PC-3 (cell line): ENCODE data around the gene HRH3. TPM values are rescaled to one million over a fixed set of nuclear protein-coding genes. Genes with fewer than 3 reads are reported as not detected.

Experiments
- ATAC-seq: fragments of 200-7000 bp; cut with Tn5 transposase; 2 replicates; pipeline ENCODE4 v1.9.1; 2020; ENCODE audit warnings: mild to moderate bottlenecking, moderate library complexity
- BruUV-seq: library from RNA; stranded (reverse); fragments of 400-500 nt; replicated peaks from 2 replicates; lab custom pipeline; 2021; lab: Mats Ljungman, UMichigan
- CTCF ChIA-PET: fragments of 300-600 bp; sonication (Branson Sonifier 250); formaldehyde crosslinking; loops from one replicate; lab custom pipeline; 2022; ENCODE audit warnings: antibody characterized with exemption; lab: Charles Lee
- POLR2A ChIA-PET: fragments of 300-600 bp; sonication (Branson Sonifier 250); formaldehyde crosslinking; loops from one replicate; lab custom pipeline; 2022; ENCODE audit warnings: antibody characterized with exemption; ENCODE audit not compliant: unreplicated experiment; lab: Charles Lee
- DNase-seq: peaks from one replicate; pipeline ENCODE4 v3.0.0-alpha.2; 2015
- H2AFZ ChIP-seq: fragments of 300-600 bp; sonication (generic); 2 replicates; pipeline ENCODE4 v1.6.0; 2016; ENCODE audit warnings: antibody characterized with exemption, low read length
- H3F3A ChIP-seq: fragments of 300-600 bp; sonication (generic); one replicate; pipeline ENCODE4 v1.6.0; 2017; ENCODE audit warnings: antibody characterized with exemption, low read length, control low read depth, mild to moderate bottlenecking; ENCODE audit not compliant: unreplicated experiment
- H3K27ac ChIP-seq: fragments of 300-600 bp; sonication (generic); 2 replicates; pipeline ENCODE4 v1.5.1; 2016; ENCODE audit warnings: mild to moderate bottlenecking, low read length
- H3K27me3 ChIP-seq: fragments of 300-600 bp; sonication (generic); 2 replicates; pipeline ENCODE4 v1.6.1; 2016; ENCODE audit warnings: low read length, mixed read lengths
- H3K36me3 ChIP-seq: fragments of 300-600 bp; sonication (generic); 2 replicates; pipeline ENCODE4 v1.6.1; 2016; ENCODE audit warnings: low read depth, mixed run types, low read length, mixed read lengths
- H3K4me1 ChIP-seq: fragments of 300-600 bp; sonication (generic); 2 replicates; pipeline ENCODE4 v1.5.1; 2016; ENCODE audit warnings: low read length; ENCODE audit not compliant: insufficient read depth
- H3K4me2 ChIP-seq: fragments of 300-600 bp; sonication (generic); 2 replicates; pipeline ENCODE4 v1.6.0; 2016; ENCODE audit warnings: low read length
- H3K4me3 ChIP-seq: fragments of 300-600 bp; sonication (generic); 2 replicates; pipeline ENCODE4 v1.5.1; 2016; ENCODE audit warnings: mild to moderate bottlenecking, low read length, mixed read lengths
- H3K79me2 ChIP-seq: fragments of 300-600 bp; sonication (generic); 2 replicates; pipeline ENCODE4 v1.6.1; 2017; ENCODE audit warnings: low read length, mixed read lengths
- H3K9ac ChIP-seq: fragments of 300-600 bp; sonication (generic); 2 replicates; pipeline ENCODE4 v1.6.0; 2016; ENCODE audit warnings: mild to moderate bottlenecking, low read length
- H3K9me2 ChIP-seq: fragments of 300-600 bp; sonication (generic); replicated peaks from 2 replicates; pipeline ENCODE4 v1.6.1; 2016; ENCODE audit warnings: mixed run types, low read length, mixed read lengths
- H3K9me3 ChIP-seq: fragments of 300-600 bp; sonication (generic); 2 replicates; pipeline ENCODE4 v1.6.1; 2016; ENCODE audit warnings: low read length, mixed read lengths
- H4K20me1 ChIP-seq: fragments of 300-600 bp; sonication (generic); 2 replicates; pipeline ENCODE4 v1.6.1; 2016; ENCODE audit warnings: low read length, mixed read lengths
- EZH2 ChIP-seq: fragments of 300-600 bp; sonication (generic); IDR thresholded peaks from one replicate; pipeline ENCODE4 v1.6.1; 2017; ENCODE audit warnings: antibody characterized with exemption, mild to moderate bottlenecking, low read length; ENCODE audit not compliant: unreplicated experiment
- EZH2phosphoT487 ChIP-seq: fragments of 300-600 bp; sonication (generic); IDR thresholded peaks from 2 replicates; pipeline ENCODE4 v1.6.1; 2018; ENCODE audit warnings: mild to moderate bottlenecking, antibody characterized with exemption, low read length, borderline replicate concordance
- intact Hi-C: fragments of 100-400 bp; cut with micrococcal nuclease; formaldehyde crosslinking; loops from 2 replicates; pipeline ENCODE4 v1.9.0; 2023
- total RNA-seq: library from RNA; depleted of rRNA; stranded (reverse); fragments of >200 nt; gene quantifications from 2 replicates; pipeline ENCODE4 v1.2.3, GENCODE V29; 2014
- TF ChIP-seq, protein P1 (sequence below): fragments of 300-600 bp; sonication (generic); conservative IDR thresholded peaks from 2 replicates; pipeline ENCODE4 v1.5.1; 2017; ENCODE audit warnings: antibody characterized with exemption, low read depth, mild to moderate bottlenecking, low read length

Gene HRH3
- total RNA-seq, 1 experiment from 2014 or later = not detected

DNA sequence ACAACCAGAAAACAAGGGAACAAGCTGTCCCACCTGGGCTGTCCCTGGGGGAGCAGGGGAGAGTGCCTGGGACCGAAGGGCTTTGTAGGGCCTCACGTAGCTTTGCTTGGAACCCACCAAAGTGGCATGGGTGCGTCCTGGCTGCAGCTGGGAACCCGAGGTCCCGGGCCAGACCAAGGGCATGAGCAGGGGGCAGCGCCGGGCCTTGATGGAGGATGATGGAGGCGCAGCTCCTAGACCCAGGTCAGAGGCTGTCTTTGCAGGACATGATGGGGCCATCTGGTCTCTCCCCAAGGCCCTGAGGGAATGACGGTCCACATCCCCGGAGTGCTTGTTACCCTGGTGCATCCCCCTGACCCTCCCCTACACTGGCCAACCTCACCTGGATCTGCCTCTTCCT is 10.6 kb upstream of the HRH3 start:
- H3K4me2 ChIP-seq = no peak overlapping the region
- peaks cover 6% of the 10 kb centered on the region; the same call in 1 of the 2 replicates for H3K4me1 ChIP-seq
- POLR2A ChIA-PET = no interaction called here
- H3F3A ChIP-seq = no peaks in the 10 kb centered on the region
- intact Hi-C loops = no loop called here
- H4K20me1 ChIP-seq = no peaks in the 10 kb centered on the region
- no peak overlapping the region for H3K4me3 ChIP-seq
- DNase-seq (no peak), ATAC-seq (no peak)
- CTCF ChIA-PET = no interaction called here
- H2AFZ ChIP-seq = no peak overlapping the region
- H3K27me3 ChIP-seq = no peaks in the 10 kb centered on the region
- H3K27ac ChIP-seq = no peak overlapping the region
- H3K79me2 ChIP-seq = no peaks in the 10 kb centered on the region
- no peaks in the 10 kb centered on the region for H3K36me3 ChIP-seq
- H3K9me3 ChIP-seq = no peaks in the 10 kb centered on the region
- H3K9me2 ChIP-seq = no peaks in the 10 kb centered on the region
- BruUV-seq = no TSS peak
- TF ChIP-seq EZH2 (no peak), EZH2phosphoT487 (no peak)
- TF ChIP-seq, protein P1, sequence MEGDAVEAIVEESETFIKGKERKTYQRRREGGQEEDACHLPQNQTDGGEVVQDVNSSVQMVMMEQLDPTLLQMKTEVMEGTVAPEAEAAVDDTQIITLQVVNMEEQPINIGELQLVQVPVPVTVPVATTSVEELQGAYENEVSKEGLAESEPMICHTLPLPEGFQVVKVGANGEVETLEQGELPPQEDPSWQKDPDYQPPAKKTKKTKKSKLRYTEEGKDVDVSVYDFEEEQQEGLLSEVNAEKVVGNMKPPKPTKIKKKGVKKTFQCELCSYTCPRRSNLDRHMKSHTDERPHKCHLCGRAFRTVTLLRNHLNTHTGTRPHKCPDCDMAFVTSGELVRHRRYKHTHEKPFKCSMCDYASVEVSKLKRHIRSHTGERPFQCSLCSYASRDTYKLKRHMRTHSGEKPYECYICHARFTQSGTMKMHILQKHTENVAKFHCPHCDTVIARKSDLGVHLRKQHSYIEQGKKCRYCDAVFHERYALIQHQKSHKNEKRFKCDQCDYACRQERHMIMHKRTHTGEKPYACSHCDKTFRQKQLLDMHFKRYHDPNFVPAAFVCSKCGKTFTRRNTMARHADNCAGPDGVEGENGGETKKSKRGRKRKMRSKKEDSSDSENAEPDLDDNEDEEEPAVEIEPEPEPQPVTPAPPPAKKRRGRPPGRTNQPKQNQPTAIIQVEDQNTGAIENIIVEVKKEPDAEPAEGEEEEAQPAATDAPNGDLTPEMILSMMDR = no peak
- no peak overlapping the region for H3K9ac ChIP-seq

DNA sequence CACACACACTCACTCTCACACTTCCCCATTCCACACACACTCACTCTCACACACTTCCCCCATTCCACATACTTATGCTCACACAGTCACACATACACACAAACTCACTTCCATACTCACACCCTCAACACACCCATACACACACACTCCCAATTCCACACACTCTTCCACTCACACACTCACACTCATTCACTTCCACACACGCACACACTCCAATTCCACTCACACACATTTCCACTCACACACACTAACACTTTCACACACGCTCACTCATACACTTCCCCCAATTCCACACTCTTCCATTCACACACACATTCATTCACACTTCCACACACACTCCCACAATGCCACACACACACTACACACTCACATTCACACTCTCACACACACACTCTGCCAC is 10.2 kb upstream of the HRH3 start:
- Histone ChIP-seq H3K4me1 (peaks cover 6% of the 10 kb centered on the region; the same call in 1 of the 2 replicates), H2AFZ (no peak overlapping the region), H3K4me2 (no peak overlapping the region), H3K4me3 (no peak overlapping the region), H3K36me3 (no peaks in the 10 kb centered on the region), H3K27ac (no peak overlapping the region), H3K27me3 (no peaks in the 10 kb centered on the region), H3K9me2 (no peaks in the 10 kb centered on the region), H3K9ac (no peak overlapping the region), H3K9me3 (no peaks in the 10 kb centered on the region), H3K79me2 (no peaks in the 10 kb centered on the region), H3F3A (no peaks in the 10 kb centered on the region), H4K20me1 (no peaks in the 10 kb centered on the region)
- POLR2A ChIA-PET = no interaction called here
- TF ChIP-seq EZH2 (no peak), EZH2phosphoT487 (no peak)
- TF ChIP-seq, protein P1 = no peak
- CTCF ChIA-PET = no interaction called here
- intact Hi-C loops = no loop called here
- BruUV-seq = no TSS peak
- DNase-seq (no peak), ATAC-seq (no peak)

DNA sequence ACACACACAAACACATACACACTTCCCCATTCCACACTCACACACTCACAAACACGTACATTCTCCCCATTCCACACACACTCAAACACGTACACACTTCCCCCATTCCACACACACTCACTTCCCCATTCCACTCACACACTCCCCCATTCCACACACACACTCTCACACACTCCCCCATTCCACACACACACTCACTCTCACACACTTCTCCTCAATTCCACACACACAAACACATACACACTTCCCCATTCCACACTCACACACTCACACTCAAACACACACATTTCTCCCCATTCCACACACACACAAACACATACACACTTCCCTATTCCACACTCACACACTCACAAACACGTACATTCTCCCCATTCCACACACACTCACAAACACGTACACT is 9.6 kb upstream of the HRH3 start:
- Histone ChIP-seq H3K79me2 (no peaks in the 10 kb centered on the region), H3K36me3 (no peaks in the 10 kb centered on the region), H3K27ac (no peak overlapping the region), H4K20me1 (no peaks in the 10 kb centered on the region), H3K4me3 (no peak overlapping the region), H3K9me3 (no peaks in the 10 kb centered on the region), H3K27me3 (peaks cover 4% of the 10 kb centered on the region; the same call in 1 of the 2 replicates), H3K4me1 (peaks cover 6% of the 10 kb centered on the region; the same call in 1 of the 2 replicates), H3K9me2 (no peaks in the 10 kb centered on the region), H3K4me2 (no peak overlapping the region), H3K9ac (no peak overlapping the region), H2AFZ (no peak overlapping the region), H3F3A (no peaks in the 10 kb centered on the region)
- CTCF ChIA-PET = no interaction called here
- TF ChIP-seq, protein P1 = no peak
- TF ChIP-seq EZH2 = no peak
- no peak for TF ChIP-seq EZH2phosphoT487
- intact Hi-C loops = no loop called here
- ATAC-seq = no peak
- no peak for DNase-seq
- POLR2A ChIA-PET = no interaction called here
- no TSS peak for BruUV-seq
